GM18868 (cell line): Measurements from ENCODE around the gene GUCY1A2.
"Not testable (repeated sequence)": the region's sequence is repeated elsewhere in the genome, so short reads cannot be mapped to it uniquely, and the experiment has no call there.

ENCODE experiments used
- ATAC-seq: cut with Tn5 transposase; IDR thresholded peaks from one replicate; pipeline ENCODE4 v1.9.1; 2021; ENCODE audit warnings: mild to moderate bottlenecking, moderate library complexity; ENCODE audit not compliant: unreplicated experiment

The GUCY1A2 gene

GRCh38 chr11:106848526-106848925 is 169.8 kb downstream of the GUCY1A2 start:
- no peak for ATAC-seq

GRCh38 chr11:106842134-106842533 is 176.1 kb downstream of the GUCY1A2 start:
- ATAC-seq, result no peak

- no peak for ATAC-seq
Measured at GRCh38 chr11:106840947-106841346, 177.3 kb downstream of the GUCY1A2 start.

DNA sequence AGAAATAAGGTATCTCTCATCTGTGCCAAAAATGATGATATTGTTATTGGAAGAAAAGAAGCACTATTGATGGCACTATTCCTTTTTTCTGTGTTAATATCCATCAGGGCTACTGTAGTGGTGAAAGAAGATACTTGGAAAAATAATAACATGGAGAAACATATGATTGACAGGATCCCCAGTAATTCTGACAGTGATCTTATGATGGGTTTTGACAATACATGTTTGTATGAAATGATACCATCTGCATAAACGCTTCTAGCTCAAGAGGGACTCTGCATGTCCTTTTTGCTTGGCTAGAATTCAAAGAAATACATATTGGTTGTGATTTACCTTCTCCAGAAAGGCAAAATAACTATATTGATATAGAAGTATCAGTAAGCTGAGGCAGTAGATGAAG is 178.1 kb downstream of the GUCY1A2 start:
- no peak for ATAC-seq

GRCh38 chr11:106834567-106834966 is 183.7 kb downstream of the GUCY1A2 start:
- ATAC-seq, result no peak

DNA sequence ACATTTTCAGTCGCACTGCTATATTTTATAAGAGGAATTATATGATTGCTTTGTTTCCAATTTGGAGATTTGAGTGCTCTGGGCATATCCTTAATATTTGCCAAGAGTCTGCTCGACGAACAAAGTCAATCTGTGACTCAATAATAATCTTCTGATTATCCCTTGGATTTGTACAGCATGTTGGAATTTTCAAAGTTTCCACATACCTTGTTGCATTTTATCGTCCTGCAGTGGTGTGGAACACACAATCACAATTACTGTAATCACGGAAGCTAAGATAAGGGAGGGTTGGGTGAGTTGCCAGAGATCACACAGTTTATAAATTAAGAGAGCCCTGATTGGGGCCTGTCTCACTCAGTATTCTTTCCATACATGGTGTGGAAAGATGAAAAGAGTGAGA is 189.3 kb downstream of the GUCY1A2 start:
- no peak for ATAC-seq

- no peak for ATAC-seq
Measured at GRCh38 chr11:106828576-106828975, 189.7 kb downstream of the GUCY1A2 start.

GRCh38 chr11:106827687-106828086 is 190.6 kb downstream of the GUCY1A2 start:
- ATAC-seq, result no peak

GRCh38 chr11:106826558-106826957 is 191.7 kb downstream of the GUCY1A2 start:
- ATAC-seq, result not testable (repeated sequence)

DNA sequence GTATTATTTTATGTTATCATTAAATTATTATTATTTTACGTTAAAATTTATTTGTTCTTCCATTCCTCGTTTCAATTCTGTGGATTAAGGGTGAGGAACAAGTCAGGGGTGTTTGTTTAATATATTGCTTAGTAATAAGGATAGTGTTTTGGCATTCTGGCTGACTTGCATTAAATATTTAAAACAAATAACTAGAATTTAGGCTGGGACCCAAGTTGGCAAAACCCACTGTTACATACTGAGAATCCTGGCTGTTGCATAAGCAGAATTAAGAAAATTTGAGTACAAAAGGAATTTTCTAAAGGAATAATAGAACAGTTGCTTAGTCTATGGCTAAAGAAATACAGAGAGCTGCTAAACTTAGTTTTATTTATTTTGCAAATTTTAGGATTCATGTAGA is 196.4 kb downstream of the GUCY1A2 start:
- ATAC-seq, result no peak

DNA sequence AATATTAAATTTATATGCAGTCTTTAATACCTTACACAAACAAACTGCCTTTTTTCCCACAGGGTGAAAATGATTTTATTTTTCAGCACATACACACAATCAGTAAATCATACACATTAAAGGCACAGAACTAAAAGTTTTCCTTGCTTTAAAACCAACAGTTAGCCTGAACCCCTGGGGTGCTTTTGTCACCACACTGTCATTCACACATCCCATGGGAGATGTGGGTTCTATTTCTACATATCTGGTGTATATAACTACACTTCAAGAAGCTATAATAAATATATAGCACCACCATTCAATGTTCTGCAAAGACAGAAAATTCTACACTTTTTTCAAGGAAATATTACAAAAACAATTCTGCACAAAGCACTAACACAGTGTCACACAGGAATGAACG is 197.0 kb downstream of the GUCY1A2 start:
- no peak for ATAC-seq

DNA sequence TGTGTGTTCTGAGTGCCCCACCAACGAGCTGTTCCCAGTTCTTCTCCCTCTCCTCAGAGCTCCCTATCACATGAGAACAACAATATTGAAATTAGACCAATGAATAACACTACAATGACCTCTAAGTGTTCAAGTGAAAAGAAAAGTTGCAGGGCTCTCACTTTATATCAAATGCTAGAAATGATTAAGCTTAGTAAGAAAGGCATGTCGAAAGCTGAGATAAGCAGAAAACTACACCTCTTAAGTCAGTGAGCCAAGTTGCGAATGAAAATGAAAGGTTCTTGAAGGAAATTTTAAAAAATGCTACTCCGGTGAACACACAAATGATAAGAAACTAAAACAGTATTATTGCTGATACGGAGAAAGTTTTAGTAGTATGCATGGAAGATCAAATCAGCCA is 199.8 kb downstream of the GUCY1A2 start:
- no peak for ATAC-seq

GRCh38 chr11:106815209-106815608 is 203.1 kb downstream of the GUCY1A2 start:
- ATAC-seq, result no peak

DNA sequence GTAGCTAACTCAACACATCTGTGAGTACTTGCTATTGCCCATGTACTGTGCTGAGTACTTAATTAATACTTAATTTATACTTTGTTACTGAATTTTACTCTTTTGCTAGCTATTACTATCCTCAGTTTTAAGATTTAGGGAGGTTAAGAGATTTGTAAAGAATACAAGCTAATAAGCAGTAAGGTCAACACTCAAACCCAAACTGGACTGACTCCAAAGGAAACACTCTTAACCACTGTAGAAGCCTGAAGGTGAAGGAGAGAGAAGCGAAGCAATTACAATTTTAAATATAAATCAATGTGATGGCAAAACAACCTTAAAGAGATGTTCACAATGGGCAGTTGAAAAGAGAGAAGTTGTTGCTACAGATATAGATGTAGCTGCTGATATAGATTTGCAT is 204.5 kb downstream of the GUCY1A2 start:
- no peak for ATAC-seq

DNA sequence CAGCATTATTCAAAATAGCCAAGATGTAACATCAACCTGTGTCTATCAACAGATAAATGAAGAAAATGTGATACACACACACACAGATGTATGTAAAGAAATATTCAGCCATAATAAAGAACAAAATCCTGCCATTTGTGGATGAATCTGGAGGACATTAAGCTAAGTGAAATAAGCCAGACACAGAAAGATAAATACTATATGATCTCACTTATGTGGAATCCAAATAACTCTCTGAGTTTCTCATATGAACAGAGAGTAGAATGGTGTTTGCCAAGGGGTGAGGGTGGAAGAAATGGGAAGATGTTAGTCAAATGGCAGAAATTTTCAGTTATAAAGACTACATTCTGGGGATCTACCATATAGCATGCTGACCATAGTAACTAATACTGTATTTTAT is 224.2 kb downstream of the GUCY1A2 start:
- no peak for ATAC-seq

GRCh38 chr11:106789406-106789805 is 228.9 kb downstream of the GUCY1A2 start:
- ATAC-seq, result no peak

DNA sequence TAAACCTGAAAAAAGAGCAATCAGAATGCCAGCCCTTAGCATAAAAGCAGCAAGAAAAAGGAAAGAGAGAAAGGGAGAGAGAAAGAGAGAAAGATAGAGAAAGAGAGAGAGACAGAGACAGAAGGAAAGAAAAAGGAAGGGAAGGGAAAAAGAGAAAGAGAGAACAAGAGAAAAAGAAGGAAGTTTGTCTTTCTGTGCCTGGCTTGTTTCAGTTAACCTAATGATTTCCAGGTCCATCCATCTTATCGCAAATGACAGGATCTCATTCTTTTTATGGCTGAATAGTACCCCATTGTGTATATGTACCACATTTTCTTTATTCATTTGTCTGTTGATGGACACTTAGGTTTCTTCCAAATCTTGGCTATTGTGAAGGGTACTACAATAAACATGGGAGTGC is 230.8 kb downstream of the GUCY1A2 start:
- no peak for ATAC-seq

DNA sequence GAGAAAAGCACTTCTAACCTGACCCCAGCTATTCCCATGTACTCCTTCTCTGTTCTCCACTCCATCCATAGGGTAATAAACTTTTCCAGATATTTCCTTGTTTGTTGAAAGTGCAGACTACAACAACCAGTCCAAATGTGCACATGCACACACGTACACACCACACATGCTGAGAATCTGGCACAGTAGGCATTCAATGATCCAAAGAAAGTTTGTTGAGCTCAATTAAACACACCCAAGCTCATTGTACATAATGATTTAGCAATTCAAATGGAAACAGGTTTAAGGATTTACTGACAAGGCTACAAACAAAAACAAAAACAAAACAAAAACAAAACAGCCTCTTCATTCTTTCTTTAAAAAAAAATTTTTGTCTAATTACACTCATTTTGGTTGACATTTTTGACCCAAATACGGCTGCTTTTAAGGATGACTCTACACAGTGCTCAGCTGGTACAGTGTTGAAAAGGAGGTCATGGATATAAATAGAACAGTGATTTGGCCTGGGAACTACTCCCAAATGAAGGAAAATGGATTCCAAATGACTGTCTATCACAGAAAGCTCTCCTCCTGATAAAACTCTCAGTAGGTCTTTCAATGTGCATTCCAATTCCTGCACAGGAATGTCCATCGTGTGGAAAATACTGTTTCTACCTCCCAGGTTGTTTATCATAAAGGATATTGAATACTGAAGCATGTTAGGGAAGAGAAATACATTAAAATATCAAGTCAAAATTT is 232.2 kb downstream of the GUCY1A2 start:
- ATAC-seq, result no peak

GRCh38 chr11:106777302-106777701 is 241.0 kb downstream of the GUCY1A2 start:
- ATAC-seq, result not testable (repeated sequence)

- ATAC-seq, result no peak
Measured at GRCh38 chr11:106770489-106771085, 247.7 kb downstream of the GUCY1A2 start.

GRCh38 chr11:106765469-106766258 is 252.6 kb downstream of the GUCY1A2 start:
- no peak for ATAC-seq

GRCh38 chr11:106763501-106763900 is 254.8 kb downstream of the GUCY1A2 start:
- no peak for ATAC-seq
